Sciatic nerve (tissue), 2 donors: ENCODE measurements around the gene TMEM179. TPM values are rescaled to one million over a fixed set of nuclear protein-coding genes. Genes with fewer than 3 reads are reported as not detected.
A peak's percentile ranks its signal among the peaks of the same experiment; 100 is the strongest.
"Not testable (repeated sequence)": the region's sequence is repeated elsewhere in the genome, so short reads cannot be mapped to it uniquely, and the experiment has no call there.

Experiments
- ATAC-seq: fragments of 200-7000 bp; cut with Tn5 transposase; one replicate; pipeline ENCODE4 v1.9.1; 2020; ENCODE audit warnings: mild to moderate bottlenecking, moderate library complexity
- DNase-seq: peaks from one replicate; pipeline ENCODE4 v3.0.0-alpha.2; 2020; ENCODE audit warnings: low spot score
- intact Hi-C: fragments of 100-400 bp; cut with DNase I; formaldehyde crosslinking; loops from one replicate; pipeline ENCODE4 v1.14.2; 2022
- total RNA-seq: library from RNA; stranded (reverse); fragmentation: NEBNext Ultra II Directional; extraction: Animal tissue kit (Norgen Biotek cat#: 25700); gene quantifications from one replicate; pipeline ENCODE4 v1.2.1, GENCODE V29; 2021
- donor health status: DM: no; HTN: no; CAD: no.
- donor health status: DM: no; HTN: no; CAD: no.

The TMEM179 gene
- total RNA-seq, 1 donor from 2014 or later, result 4.5 TPM

GRCh38 chr14:104592292-104592672, 12.3 kb downstream of the TMEM179 start:
- DNase-seq (no peak), ATAC-seq (no peak)
- intact Hi-C loops, result no loop called here

GRCh38 chr14:104591506-104592291, 12.9 kb downstream of the TMEM179 start:
- ATAC-seq (no peak), DNase-seq (no peak)
- intact Hi-C loops, result no loop called here

DNA sequence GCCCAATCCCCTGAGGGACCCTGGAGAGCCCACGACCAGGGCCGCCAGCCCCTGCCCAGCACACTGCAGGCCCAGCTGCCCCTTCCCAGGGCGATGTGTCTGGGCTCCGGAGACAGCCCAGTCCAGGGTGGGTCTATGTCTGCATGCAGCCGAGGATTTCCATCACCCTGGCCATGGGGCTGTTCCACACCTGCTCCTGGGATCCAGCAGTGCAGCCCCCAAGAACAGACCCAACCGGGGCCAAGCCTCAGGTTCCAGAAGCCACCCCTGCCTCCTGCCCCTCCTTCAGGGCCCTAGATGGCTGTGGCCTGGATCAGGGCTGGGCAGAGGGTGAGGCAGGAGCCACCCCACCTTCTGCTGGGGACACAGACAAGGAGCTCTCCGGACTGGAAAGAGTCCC, 13.5 kb downstream of the TMEM179 start:
- no peak for DNase-seq
- intact Hi-C loops, result no loop called here
- ATAC-seq, result no peak

DNA sequence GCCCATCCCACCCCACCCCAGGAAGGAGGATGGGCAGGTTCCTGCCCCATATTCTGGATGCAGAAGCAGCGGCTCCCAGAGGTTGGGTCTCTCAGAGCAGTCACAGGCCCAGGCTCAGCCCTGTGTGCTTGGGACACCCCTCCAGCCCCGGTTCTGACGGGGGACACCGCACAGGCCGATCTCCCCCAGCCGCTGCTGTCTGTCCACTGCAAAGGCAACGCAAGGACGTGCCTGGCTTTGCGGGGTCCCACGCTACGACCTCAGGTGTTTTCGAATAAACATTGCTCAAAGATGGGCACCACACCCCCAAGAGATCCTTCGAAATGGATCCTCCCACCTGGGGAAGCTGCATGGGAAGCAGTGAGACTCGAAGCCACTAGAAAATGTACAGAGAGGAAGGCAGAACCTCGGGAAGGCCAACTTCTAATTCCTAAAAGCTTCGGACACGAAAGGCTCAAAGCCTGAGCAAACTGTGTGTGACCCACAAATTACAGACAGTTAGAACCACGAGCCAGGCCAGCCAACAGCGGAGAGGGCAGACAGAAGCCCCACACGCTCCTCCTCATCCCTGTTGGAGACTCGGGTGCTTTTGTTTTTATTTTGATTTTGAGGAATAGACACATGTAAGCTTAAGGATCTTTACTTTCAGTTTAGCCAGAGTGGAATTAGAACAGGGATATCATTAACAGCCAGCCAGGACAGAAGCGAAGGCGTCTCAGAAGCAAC, 14.2 kb downstream of the TMEM179 start:
- intact Hi-C loops, result no loop called here
- DNase-seq, result no peak
- no peak for ATAC-seq

DNA sequence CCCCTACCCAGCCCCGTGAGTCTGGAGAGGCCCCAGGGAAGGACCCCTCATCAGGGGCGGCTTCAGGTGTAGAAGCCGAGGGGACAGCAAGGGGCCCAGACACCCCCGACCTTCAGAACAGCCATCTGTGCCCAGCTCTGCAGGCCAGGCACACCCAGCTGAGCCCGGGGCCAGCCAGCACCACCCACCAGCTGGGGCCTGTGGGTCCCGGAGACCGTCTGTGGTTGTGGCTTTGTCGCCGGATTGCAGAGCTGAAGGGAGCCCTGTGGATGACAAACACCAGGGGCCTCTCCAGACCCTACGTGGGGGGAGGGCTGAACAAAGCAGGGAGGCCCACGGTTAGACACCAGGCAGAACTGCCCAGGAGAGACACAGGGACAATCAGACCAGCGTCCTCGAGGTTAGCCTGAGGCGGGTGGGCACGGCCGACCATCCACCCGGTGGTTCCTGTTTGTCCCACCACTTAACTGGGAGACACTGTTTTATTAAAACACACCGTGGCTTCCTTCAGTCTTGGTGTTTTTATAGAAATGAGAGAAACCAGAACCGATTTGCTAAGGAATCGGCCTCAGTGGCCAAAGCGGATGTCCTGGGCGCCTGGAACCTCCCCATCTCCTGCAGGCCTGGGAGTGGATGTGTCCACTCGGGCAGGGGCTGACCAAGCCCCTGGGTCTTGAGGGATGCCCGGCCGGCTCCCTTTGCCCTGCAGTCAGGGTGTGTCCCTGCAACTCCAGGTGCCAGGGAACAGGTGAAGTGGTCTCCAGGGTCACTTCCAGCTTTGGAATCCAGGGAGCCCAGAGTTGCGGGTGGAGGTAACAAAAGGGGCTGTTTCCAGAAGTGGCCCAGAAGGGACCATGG, 15.0 kb downstream of the TMEM179 start:
- DNase-seq, result no peak
- no peak for ATAC-seq
- intact Hi-C loops, result no loop called here

DNA sequence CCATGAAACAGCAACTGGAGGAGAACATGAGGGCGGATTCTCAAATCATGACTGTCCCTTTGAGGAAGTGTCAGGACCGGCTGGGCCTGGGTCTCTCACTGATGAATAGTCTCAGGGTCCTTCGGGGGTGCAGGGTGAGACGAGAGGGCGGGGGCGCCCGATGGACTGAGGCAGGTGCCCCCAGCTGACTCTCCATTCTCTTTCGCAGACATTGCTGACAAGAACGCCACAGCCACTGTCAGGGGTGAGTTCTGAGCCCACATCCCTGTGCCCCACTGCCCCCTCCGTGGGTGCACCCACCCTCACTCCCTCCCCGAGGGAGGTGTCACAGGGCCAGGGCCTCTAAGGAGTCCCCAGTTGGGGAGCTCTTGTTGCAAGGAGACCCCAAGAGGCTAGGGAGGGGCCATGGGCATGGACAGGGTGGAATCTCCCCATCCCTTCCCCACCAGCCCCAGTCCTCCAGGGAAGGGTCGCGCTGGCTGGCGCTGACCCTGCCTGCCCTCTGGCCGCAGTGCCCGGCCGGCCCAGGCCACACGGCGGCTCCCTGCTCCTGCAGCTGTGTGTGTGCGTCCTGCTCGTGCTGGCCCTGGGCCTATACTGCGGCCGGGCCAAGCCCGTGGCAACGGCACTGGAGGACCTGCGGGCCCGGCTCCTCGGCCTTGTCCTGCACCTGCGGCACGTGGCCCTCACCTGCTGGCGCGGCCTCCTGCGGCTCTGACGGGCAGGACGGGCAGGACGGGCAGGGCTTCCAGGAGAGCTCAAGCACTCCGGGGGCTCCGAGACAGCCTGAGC, 16.3 kb downstream of the TMEM179 start:
- ATAC-seq, result no peak
- intact Hi-C loops, result no loop called here
- no peak for DNase-seq

DNA sequence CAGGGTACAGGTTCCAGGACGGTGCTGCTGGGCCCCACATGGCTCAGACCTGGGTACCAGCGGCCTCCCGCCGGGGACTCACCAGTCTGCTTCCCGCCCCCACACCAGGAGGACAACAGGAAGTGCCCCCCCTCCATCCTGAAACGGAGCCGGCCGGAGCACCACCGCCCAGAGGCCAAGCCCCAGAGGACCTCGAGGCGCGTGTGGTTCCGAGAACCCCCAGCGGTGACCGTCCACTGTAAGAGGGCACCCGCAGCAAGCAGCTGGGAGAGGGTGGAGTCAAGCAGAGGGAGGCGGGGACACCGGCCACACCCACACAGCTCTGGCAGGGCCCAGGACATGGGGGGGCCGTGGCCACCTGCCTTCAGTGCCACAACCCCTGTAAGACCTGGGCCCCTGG, 16.9 kb downstream of the TMEM179 start:
- DNase-seq, result no peak
- intact Hi-C loops, result no loop called here
- no peak for ATAC-seq

- DNase-seq, result no peak
- intact Hi-C loops, result no loop called here
- peak; percentile 26 for ATAC-seq
These were observed 17.5 kb downstream of the TMEM179 start for GRCh38 chr14:104586832-104587620.

DNA sequence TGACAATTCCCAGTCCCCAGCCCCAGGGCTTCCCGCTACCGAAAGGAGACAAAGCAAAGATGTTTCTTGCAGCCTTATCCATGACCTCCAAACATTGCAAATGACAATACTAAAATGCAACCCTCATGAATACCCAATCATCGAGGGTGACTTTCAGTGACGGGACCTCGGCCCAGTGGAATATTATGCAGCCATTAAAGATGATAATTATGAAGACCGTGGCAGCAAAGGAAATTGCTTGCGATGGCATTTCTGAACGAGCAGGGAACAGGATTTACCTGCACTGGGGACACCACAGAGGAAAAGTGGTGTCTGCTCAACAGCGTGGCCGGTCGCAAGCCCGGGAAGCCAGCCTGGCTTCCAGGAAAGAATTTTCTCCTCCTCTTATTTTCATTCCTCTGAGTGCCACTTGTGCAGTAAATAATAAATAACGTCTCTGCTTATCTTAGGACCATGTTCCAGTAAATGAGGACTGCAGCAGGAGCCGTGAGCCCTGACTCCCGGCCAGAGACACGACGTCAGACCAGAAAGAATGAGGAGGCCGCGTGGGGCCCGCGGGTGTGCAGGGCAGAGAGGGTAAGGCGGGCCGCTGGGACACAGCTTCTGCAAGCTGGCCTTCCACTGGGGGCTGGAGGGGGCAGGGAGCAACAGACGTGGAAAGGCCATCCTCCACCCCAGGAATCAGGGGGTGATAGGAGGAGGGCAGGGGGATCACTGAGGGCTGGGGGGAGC, 18.4 kb downstream of the TMEM179 start:
- intact Hi-C loops, result no loop called here
- ATAC-seq (no peak), DNase-seq (no peak)

- intact Hi-C loops, result no loop called here
- DNase-seq (no peak), ATAC-seq (no peak)
These were observed 20.0 kb downstream of the TMEM179 start for GRCh38 chr14:104584557-104584956.

- ATAC-seq, result no peak
- intact Hi-C loops, result no loop called here
These were observed 20.9 kb downstream of the TMEM179 start for GRCh38 chr14:104583424-104584306.

DNA sequence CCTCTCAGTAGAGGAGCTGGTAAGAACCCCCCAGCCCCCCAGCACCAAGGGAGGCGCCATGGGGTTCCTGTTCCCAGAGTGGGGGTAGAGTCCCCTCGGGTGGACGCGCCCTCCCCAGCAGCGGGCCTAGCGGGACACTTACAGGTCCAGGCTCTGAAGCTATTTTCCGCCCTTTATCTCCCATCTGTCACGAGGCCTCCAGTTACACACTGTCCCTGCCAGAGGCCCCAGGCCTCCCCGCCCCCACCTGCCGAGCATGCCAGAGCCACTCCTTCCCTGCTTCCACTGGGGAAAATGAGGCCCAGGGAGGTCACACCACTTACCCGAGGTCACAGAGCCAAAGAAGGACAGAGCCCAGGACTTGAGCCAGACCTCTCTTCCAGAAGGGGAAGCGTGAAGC, 21.9 kb downstream of the TMEM179 start:
- intact Hi-C loops, result no loop called here
- ATAC-seq (peak; percentile 73), DNase-seq (no peak)

More at GRCh38 chr14:104583424-104584306, 20.9 kb downstream of the TMEM179 start:
- no peak for DNase-seq

DNA sequence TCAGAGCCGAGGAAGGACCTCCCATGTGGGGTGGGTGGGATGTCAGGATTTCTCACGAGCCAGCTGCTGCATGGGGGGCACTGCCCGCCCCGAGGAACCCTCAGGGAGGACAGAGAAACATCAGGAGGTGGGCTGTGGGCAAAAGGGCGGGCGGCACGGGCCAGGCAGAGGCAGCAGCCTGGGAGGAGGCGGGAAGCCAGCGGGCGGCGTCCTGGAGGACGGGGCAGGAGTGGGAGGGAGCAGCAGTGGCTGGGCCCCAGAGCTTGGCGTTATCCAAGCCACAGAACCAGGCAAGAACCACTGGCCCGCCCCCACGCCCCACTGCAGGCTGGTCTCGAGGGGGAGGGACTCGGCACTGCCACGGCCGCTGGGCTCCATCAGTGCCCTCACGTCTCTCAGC, 22.6 kb downstream of the TMEM179 start:
- intact Hi-C loops, result no loop called here
- ATAC-seq, result peak; percentile 59
- DNase-seq, result no peak

GRCh38 chr14:104581521-104581920, 23.1 kb downstream of the TMEM179 start:
- intact Hi-C loops, result no loop called here

GRCh38 chr14:104580961-104581360, 23.6 kb downstream of the TMEM179 start:
- DNase-seq, result no peak
- intact Hi-C loops, result no loop called here
- no peak for ATAC-seq

More at GRCh38 chr14:104581521-104581920, 23.1 kb downstream of the TMEM179 start:
- no peak for DNase-seq
- no peak for ATAC-seq

DNA sequence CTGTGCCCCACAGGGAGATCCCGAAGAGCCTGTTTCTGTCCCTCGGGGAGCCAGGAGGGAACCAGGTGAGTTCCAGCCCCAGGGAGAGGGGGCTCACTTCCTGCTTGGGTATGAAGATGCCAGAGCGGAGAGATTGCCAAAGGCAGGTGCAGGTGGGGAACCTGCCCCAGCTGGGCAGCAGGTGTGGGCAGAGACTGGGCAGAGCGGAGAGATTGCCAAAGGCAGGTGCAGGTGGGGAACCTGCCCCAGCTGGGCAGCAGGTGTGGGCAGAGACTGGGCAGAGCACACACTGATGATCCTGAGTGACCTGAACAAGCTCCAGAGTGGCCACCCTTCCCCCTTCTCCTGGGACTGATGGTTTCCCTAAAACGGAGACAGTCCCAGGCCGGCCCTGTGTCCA, 24.6 kb downstream of the TMEM179 start:
- DNase-seq, ATAC-seq, intact Hi-C loops: not testable (repeated sequence)
